H9 (cell line): Measurements from ENCODE around the gene BRD1. TPM values are rescaled to one million over a fixed set of nuclear protein-coding genes. Genes with fewer than 3 reads are reported as not detected.
A peak's percentile ranks its signal among the peaks of the same experiment; 100 is the strongest.

ENCODE experiments used
- DNase-seq: peaks from one replicate; pipeline ENCODE4 v3.0.0-alpha.2; 2017
- H2AFZ ChIP-seq: one replicate; pipeline ENCODE4 v1.6.1; 2013; ENCODE audit warnings: mild to moderate bottlenecking, low read length, control low read depth, moderate library complexity
- H2AK5ac ChIP-seq: 2 replicates; pipeline ENCODE4 v1.6.1; 2013; ENCODE audit warnings: low read length, control low read depth, mixed read lengths; ENCODE audit not compliant: insufficient read length
- H2BK120ac ChIP-seq: one replicate; pipeline ENCODE4 v1.6.1; 2013; ENCODE audit warnings: low read depth, mild to moderate bottlenecking, low read length, control low read depth, inconsistent platforms; ENCODE audit not compliant: poor library complexity, severe bottlenecking
- H2BK12ac ChIP-seq: 2 replicates; pipeline ENCODE4 v1.6.1; 2013; ENCODE audit warnings: low read length, control low read depth, mixed read lengths, low read depth; ENCODE audit not compliant: insufficient read length
- H2BK15ac ChIP-seq: 2 replicates; pipeline ENCODE4 v1.6.1; 2013; ENCODE audit warnings: low read depth, low read length, control low read depth
- H2BK20ac ChIP-seq: one replicate; pipeline ENCODE4 v1.6.1; 2013; ENCODE audit warnings: low read depth, mild to moderate bottlenecking, low read length, control low read depth, inconsistent platforms; ENCODE audit not compliant: poor library complexity, severe bottlenecking
- H2BK5ac ChIP-seq: 2 replicates; pipeline ENCODE4 v1.6.1; 2013; ENCODE audit warnings: low read length, control low read depth, mixed read lengths; ENCODE audit not compliant: insufficient read length
- H3K14ac ChIP-seq: 2 replicates; pipeline ENCODE4 v1.6.1; 2013; ENCODE audit warnings: low read length, control low read depth; ENCODE audit not compliant: insufficient read depth
- H3K18ac ChIP-seq: 2 replicates; pipeline ENCODE4 v1.6.1; 2013; ENCODE audit warnings: low read depth, mild to moderate bottlenecking, mixed read lengths, low read length, control low read depth; ENCODE audit not compliant: insufficient read length
- H3K23ac ChIP-seq: 2 replicates; pipeline ENCODE4 v1.6.1; 2013; ENCODE audit warnings: low read length, control low read depth, mixed read lengths, low read depth; ENCODE audit not compliant: insufficient read length
- H3K23me2 ChIP-seq: 2 replicates; pipeline ENCODE4 v1.6.1; 2013; ENCODE audit warnings: low read depth, mild to moderate bottlenecking, mixed read lengths, low read length, control low read depth; ENCODE audit not compliant: insufficient read length, poor library complexity, severe bottlenecking
- H3K27ac ChIP-seq: 2 replicates; pipeline ENCODE4 v1.5.1; 2013; ENCODE audit warnings: low read length, control low read depth, mixed read lengths, low read depth; ENCODE audit not compliant: insufficient read length
- H3K27me3 ChIP-seq: 2 replicates; pipeline ENCODE4 v1.6.1; 2013; ENCODE audit warnings: low read length, control low read depth, inconsistent platforms; ENCODE audit not compliant: insufficient read depth
- H3K4ac ChIP-seq: 2 replicates; pipeline ENCODE4 v1.6.1; 2013; ENCODE audit warnings: low read depth, mild to moderate bottlenecking, control low read depth, inconsistent platforms, low read length, moderate library complexity
- H3K4me1 ChIP-seq: 2 replicates; pipeline ENCODE4 v1.6.1; 2013; ENCODE audit warnings: low read length, control low read depth, inconsistent platforms; ENCODE audit not compliant: insufficient read depth
- H3K4me2 ChIP-seq: 2 replicates; pipeline ENCODE4 v1.6.1; 2013; ENCODE audit warnings: low read length, control low read depth, mixed read lengths; ENCODE audit not compliant: insufficient read length, insufficient read depth
- H3K56ac ChIP-seq: 2 replicates; pipeline ENCODE4 v1.6.1; 2013; ENCODE audit warnings: low read depth, mild to moderate bottlenecking, mixed read lengths, low read length, control low read depth; ENCODE audit not compliant: insufficient read length
- H3K79me1 ChIP-seq: 2 replicates; pipeline ENCODE4 v1.6.1; 2013; ENCODE audit warnings: low read depth, mild to moderate bottlenecking, moderate library complexity, low read length, control low read depth, inconsistent platforms; ENCODE audit not compliant: insufficient read depth, poor library complexity, severe bottlenecking
- H3K79me2 ChIP-seq: 2 replicates; pipeline ENCODE4 v1.6.1; 2013; ENCODE audit warnings: low read length, control low read depth, inconsistent platforms; ENCODE audit not compliant: insufficient read depth
- H3K9ac ChIP-seq: 2 replicates; pipeline ENCODE4 v1.6.1; 2013; ENCODE audit warnings: low read length, control low read depth, mixed read lengths; ENCODE audit not compliant: insufficient read length; ENCODE audit errors: extremely low read depth
- H3K9me3 ChIP-seq: one replicate; pipeline ENCODE4 v1.6.1; 2013; ENCODE audit warnings: low read depth, low read length, inconsistent platforms; ENCODE audit not compliant: control insufficient read depth
- H3T11ph ChIP-seq: one replicate; pipeline ENCODE4 v1.6.1; 2013; ENCODE audit warnings: mild to moderate bottlenecking, low read length, control low read depth, inconsistent platforms
- H4K20me1 ChIP-seq: one replicate; pipeline ENCODE4 v1.6.1; 2013; ENCODE audit not compliant: control insufficient read depth, insufficient read length, insufficient read depth
- H4K5ac ChIP-seq: 2 replicates; pipeline ENCODE4 v1.6.1; 2013; ENCODE audit warnings: low read depth, mild to moderate bottlenecking, mixed read lengths, low read length, control low read depth; ENCODE audit not compliant: insufficient read length
- H4K8ac ChIP-seq: replicated peaks from 2 replicates; pipeline ENCODE4 v1.6.1; 2013; ENCODE audit warnings: low read length, control low read depth, mixed read lengths, low read depth; ENCODE audit not compliant: insufficient read length
- H4K91ac ChIP-seq: 2 replicates; pipeline ENCODE4 v1.6.1; 2013; ENCODE audit warnings: low read depth, mild to moderate bottlenecking, moderate library complexity, mixed read lengths, low read length, control low read depth; ENCODE audit not compliant: insufficient read length
- H3K27ac Mint-ChIP-seq, 3 experiments: 2 replicates in 2 of 3; 3 replicates in 1 of 3; pipeline ENCODE4 v1.8.0; 2020 to 2021; ENCODE audit warnings: mixed read lengths in 3 of 3, mild to moderate bottlenecking in 1 of 3, moderate library complexity in 1 of 3
- H3K27me3 Mint-ChIP-seq: 2 replicates; pipeline ENCODE4 v1.8.0; 2021; ENCODE audit warnings: low read depth, mild to moderate bottlenecking, moderate library complexity, mixed read lengths
- H3K36me3 Mint-ChIP-seq, 3 experiments: 2 replicates in 2 of 3; 3 replicates in 1 of 3; pipeline ENCODE4 v1.8.0; 2020 to 2021; ENCODE audit warnings: low read depth in 3 of 3, mixed read lengths in 3 of 3; ENCODE audit not compliant: insufficient read depth in 1 of 3
- H3K4me1 Mint-ChIP-seq, 2 experiments: 2 replicates each; pipeline ENCODE4 v1.8.0; 2020; ENCODE audit warnings: mixed read lengths in 2 of 2
- H3K4me3 Mint-ChIP-seq, 2 experiments: 2 replicates in 1 of 2; 3 replicates in 1 of 2; pipeline ENCODE4 v1.8.0; 2020 to 2021; ENCODE audit warnings: mild to moderate bottlenecking in 2 of 2, mixed read lengths in 2 of 2, moderate library complexity in 1 of 2
- H3K9me3 Mint-ChIP-seq, 2 experiments: 2 replicates in 1 of 2; 3 replicates in 1 of 2; pipeline ENCODE4 v1.8.0; 2020; ENCODE audit warnings: mild to moderate bottlenecking in 2 of 2, mixed read lengths in 2 of 2, moderate library complexity in 1 of 2
- whole genome bisulfite sequencing: extraction: QIAGEN DNeasy Blood & Tissue Kit; methylation state at CpG from one replicate; pipeline ENCODE4 v1.1.7; 2013; ENCODE audit warnings: missing lambda C conversion rate, low lambda C conversion rate, mixed read lengths; ENCODE audit not compliant: insufficient read length; ENCODE audit errors: extremely low coverage; 5-methylcytosine and 5-hydroxymethylcytosine counted together
- total RNA-seq: library from RNA; stranded (reverse); gene quantifications from 2 replicates; pipeline ENCODE4 v1.2.1, GENCODE V29; 2021
- TF ChIP-seq, protein P1 (sequence below): fragments of 200-600 bp; sonication (generic); conservative IDR thresholded peaks from 3 replicates; pipeline ENCODE4 v1.8.0; 2021; ENCODE audit warnings: antibody characterized with exemption, mild to moderate bottlenecking

BRD1 gene
- total RNA-seq, 1 experiment from 2014 or later, result 51.3 TPM

DNA sequence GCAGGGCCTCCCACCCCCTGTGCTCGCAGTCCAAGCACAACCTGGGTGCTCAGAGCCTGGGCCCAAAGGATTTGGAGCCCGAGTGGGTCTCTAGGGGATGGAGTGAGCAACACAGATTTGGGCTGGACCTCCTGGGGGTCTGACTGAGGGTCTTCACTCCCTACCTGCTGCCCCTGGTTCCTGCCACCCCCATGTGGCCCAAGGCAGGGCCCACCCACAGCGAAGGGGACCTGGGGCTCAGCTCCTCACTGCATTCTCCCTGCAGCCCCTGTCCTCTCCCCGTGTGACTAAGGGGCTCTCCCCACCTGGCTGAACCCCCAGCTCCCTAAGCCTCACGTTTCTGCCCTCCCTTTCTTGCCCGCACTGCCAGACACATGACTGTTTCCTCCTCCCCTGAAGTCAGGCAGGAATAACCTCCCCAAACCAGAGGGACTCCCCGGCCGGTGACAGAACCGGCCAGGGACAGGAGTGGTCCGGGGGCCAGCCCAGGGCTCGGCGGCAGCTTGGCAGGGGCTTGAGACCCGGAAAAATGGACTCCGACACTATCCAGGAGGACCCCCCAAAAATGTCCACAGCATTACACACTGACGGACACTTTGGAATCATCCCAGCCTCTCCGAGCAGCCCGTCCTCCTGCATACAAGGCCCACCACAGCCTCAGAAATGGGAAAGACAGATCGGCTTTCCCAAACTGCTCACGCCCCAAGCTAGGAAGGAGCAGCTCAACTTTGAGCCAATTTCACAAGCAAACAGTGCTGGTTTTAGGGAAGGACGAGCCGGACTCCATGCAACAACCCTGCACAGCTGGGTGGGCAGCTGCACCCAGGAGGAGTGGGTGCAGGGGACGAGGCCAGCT, 57.8 kb downstream of the BRD1 start:
- Histone ChIP-seq H2BK120ac (no peak overlapping the region), H3K14ac (no peak overlapping the region; the same call in 1 of the 2 replicates), H3K27ac (no peak overlapping the region), H2BK15ac (no peak overlapping the region), H4K5ac (no peak overlapping the region), H3K27me3 (no peaks in the 10 kb centered on the region), H2AK5ac (no peak overlapping the region), H2BK20ac (no peak overlapping the region), H3K9ac (no peak overlapping the region), H4K20me1 (no peaks in the 10 kb centered on the region), H3K79me2 (no peaks in the 10 kb centered on the region), H4K8ac (no peak overlapping the region), H3K4ac (no peak overlapping the region), H2BK5ac (no peak overlapping the region), H3T11ph (no peak overlapping the region), H3K4me2 (no peak overlapping the region), H3K79me1 (no peaks in the 10 kb centered on the region), H2AFZ (no peak overlapping the region), H2BK12ac (no peak overlapping the region), H4K91ac (no peak overlapping the region), H3K23me2 (no peaks in the 10 kb centered on the region), H3K23ac (no peak overlapping the region), H3K56ac (no peak overlapping the region), H3K18ac (no peak overlapping the region), H3K9me3 (no peaks in the 10 kb centered on the region), H3K4me1 (no peaks in the 10 kb centered on the region)
- H3K27me3 Mint-ChIP-seq, result no peaks in the 10 kb centered on the region
- H3K4me3 Mint-ChIP-seq, result no peak overlapping the region
- TF ChIP-seq, protein P1, sequence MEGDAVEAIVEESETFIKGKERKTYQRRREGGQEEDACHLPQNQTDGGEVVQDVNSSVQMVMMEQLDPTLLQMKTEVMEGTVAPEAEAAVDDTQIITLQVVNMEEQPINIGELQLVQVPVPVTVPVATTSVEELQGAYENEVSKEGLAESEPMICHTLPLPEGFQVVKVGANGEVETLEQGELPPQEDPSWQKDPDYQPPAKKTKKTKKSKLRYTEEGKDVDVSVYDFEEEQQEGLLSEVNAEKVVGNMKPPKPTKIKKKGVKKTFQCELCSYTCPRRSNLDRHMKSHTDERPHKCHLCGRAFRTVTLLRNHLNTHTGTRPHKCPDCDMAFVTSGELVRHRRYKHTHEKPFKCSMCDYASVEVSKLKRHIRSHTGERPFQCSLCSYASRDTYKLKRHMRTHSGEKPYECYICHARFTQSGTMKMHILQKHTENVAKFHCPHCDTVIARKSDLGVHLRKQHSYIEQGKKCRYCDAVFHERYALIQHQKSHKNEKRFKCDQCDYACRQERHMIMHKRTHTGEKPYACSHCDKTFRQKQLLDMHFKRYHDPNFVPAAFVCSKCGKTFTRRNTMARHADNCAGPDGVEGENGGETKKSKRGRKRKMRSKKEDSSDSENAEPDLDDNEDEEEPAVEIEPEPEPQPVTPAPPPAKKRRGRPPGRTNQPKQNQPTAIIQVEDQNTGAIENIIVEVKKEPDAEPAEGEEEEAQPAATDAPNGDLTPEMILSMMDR, result no peak
- peaks cover 21 to 28% (median 27%) of the 10 kb centered on the region in 3 experiments for H3K36me3 Mint-ChIP-seq
- H3K9me3 Mint-ChIP-seq, result peaks cover 10 to 12% of the 10 kb centered on the region in 2 experiments
- no CpG with 5 or more reads among the region's 22 CpGs for WGBS
- DNase-seq, result no peak
- H3K4me1 Mint-ChIP-seq, result peaks cover 8 to 9% of the 10 kb centered on the region in 2 experiments
- peak overlapping the region in 2 of 3 experiments; percentile 44 to 61; a peak in 2 of 7 replicates for H3K27ac Mint-ChIP-seq
